SK-N-SH (cell line): ENCODE data around the gene RGS7. TPM values are rescaled to one million over a fixed set of nuclear protein-coding genes. Genes with fewer than 3 reads are reported as not detected.

ENCODE experiments used
- CTCF ChIA-PET: fragments of 300-600, 350-600 bp; formaldehyde crosslinking; extraction: SDS; loops from one replicate; lab custom pipeline; 2021; lab: Yijun Ruan, JAX
- POLR2A ChIA-PET: fragments of 350-600 bp; sonication (Branson Sonifier 250); formaldehyde crosslinking; extraction: SDS; loops from one replicate; lab custom pipeline; 2020; ENCODE audit warnings: antibody characterized with exemption, inconsistent platforms; lab: Yijun Ruan, JAX
- DNase-seq: peaks from one replicate; pipeline ENCODE4 v3.0.0; 2012
- H2AFZ ChIP-seq: fragments of 200-600 bp; sonication (generic); 2 replicates; pipeline ENCODE4 v1.8.1; 2016; ENCODE audit warnings: antibody characterized with exemption, mild to moderate bottlenecking, low read depth
- H3F3A ChIP-seq: fragments of 200-600 bp; sonication (generic); replicated peaks from 2 replicates; pipeline ENCODE3; 2016; ENCODE audit warnings: antibody characterized with exemption, mild to moderate bottlenecking; ENCODE audit not compliant: insufficient read depth
- H3K27ac ChIP-seq, 2 experiments: fragments of 200-500 bp in 1 of 2; fragments of 200-600 bp in 1 of 2; sonication (Bioruptor generic) in 1 of 2; sonication (generic), shearing (Covaris generic) in 1 of 2; 2 replicates each; pipeline versions ENCODE4 v1.5.1 to v1.6.1; 2014 to 2016; ENCODE audit warnings: low read depth in 2 of 2, inconsistent platforms in 1 of 2, low read length in 1 of 2, mild to moderate bottlenecking in 1 of 2, mixed read lengths in 1 of 2
- H3K27me3 ChIP-seq: fragments of 200-600 bp; sonication (generic), shearing (Covaris generic); 2 replicates; pipeline ENCODE4 v1.6.1; 2016; ENCODE audit warnings: mixed run types; ENCODE audit not compliant: insufficient read depth
- H3K36me3 ChIP-seq, 2 experiments: fragments of 200-500 bp in 1 of 2; fragments of 200-600 bp in 1 of 2; sonication (Bioruptor generic) in 1 of 2; sonication (generic) in 1 of 2; replicated peaks in 1 of 2; 2 replicates each; pipeline versions ENCODE3 to v1.5.1; 2014 to 2016; ENCODE audit warnings: low read length in 1 of 2, mild to moderate bottlenecking in 1 of 2; ENCODE audit not compliant: insufficient read depth in 2 of 2, control insufficient read depth in 1 of 2
- H3K4me1 ChIP-seq, 2 experiments: fragments of 200-500 bp in 1 of 2; fragments of 200-600 bp in 1 of 2; sonication (Bioruptor generic) in 1 of 2; sonication (generic), shearing (Covaris generic) in 1 of 2; 2 replicates each; pipeline versions ENCODE4 v1.5.1 to v1.6.1; 2014 to 2016; ENCODE audit warnings: low read depth in 1 of 2, low read length in 1 of 2, mixed run types in 1 of 2; ENCODE audit not compliant: insufficient read depth in 2 of 2, control insufficient read depth in 1 of 2
- H3K4me2 ChIP-seq: fragments of 200-600 bp; sonication (generic), shearing (Covaris generic); 2 replicates; pipeline ENCODE4 v1.6.1; 2017; ENCODE audit warnings: mixed run types
- H3K4me3 ChIP-seq, 2 experiments: fragments of 200-500 bp in 1 of 2; fragments of 200-600 bp in 1 of 2; sonication (Bioruptor generic) in 1 of 2; sonication (generic), shearing (Covaris generic) in 1 of 2; 2 replicates each; pipeline versions ENCODE4 v1.5.1 to v1.8.1; 2014 to 2016; ENCODE audit warnings: low read depth in 2 of 2, inconsistent platforms in 1 of 2, low read length in 1 of 2, mild to moderate bottlenecking in 1 of 2, mixed read lengths in 1 of 2, moderate library complexity in 1 of 2
- H3K79me2 ChIP-seq: fragments of 200-600 bp; sonication (generic); 2 replicates; pipeline ENCODE4 v1.8.1; 2017; ENCODE audit warnings: mild to moderate bottlenecking; ENCODE audit not compliant: insufficient read depth
- H3K9ac ChIP-seq: fragments of 200-600 bp; sonication (generic); 2 replicates; pipeline ENCODE4 v1.6.1; 2017; ENCODE audit warnings: mixed run types
- H3K9me2 ChIP-seq: fragments of 200-600 bp; sonication (generic); 2 replicates; pipeline ENCODE4 v1.6.1; 2017; ENCODE audit warnings: mixed run types
- H3K9me3 ChIP-seq: fragments of 200-600 bp; sonication (generic); 2 replicates; pipeline ENCODE4 v1.6.1; 2017; ENCODE audit warnings: mixed run types, mild to moderate bottlenecking, moderate library complexity
- H4K20me1 ChIP-seq: fragments of 200-600 bp; sonication (generic); 2 replicates; pipeline ENCODE4 v1.6.1; 2017; ENCODE audit warnings: mild to moderate bottlenecking, mixed run types; ENCODE audit not compliant: insufficient read depth
- CTCF ChIP-seq: fragments of 200-600 bp; sonication (generic); IDR thresholded peaks from 2 replicates; pipeline ENCODE4 v1.6.1; 2017; ENCODE audit warnings: antibody characterized with exemption, mild to moderate bottlenecking, moderate library complexity
- EZH2phosphoT487 ChIP-seq: fragments of 200-600 bp; sonication (generic); IDR thresholded peaks from 2 replicates; pipeline ENCODE4 v1.6.1; 2017; ENCODE audit warnings: low read depth, mixed run types, mild to moderate bottlenecking, antibody characterized with exemption, moderate library complexity, borderline replicate concordance
- FOSL2 ChIP-seq: IDR thresholded peaks from 2 replicates; pipeline ENCODE4 v1.4.0; 2012; ENCODE audit warnings: low read depth, mild to moderate bottlenecking, moderate library complexity, borderline replicate concordance
- FOXJ3 ChIP-seq: sonication (generic); formaldehyde crosslinking; IDR thresholded peaks from 2 replicates; pipeline ENCODE4 v1.5.1; 2020; ENCODE audit warnings: mild to moderate bottlenecking, missing genetic modification reagents
- GATA2 ChIP-seq: sonication (generic); formaldehyde crosslinking; IDR thresholded peaks from 2 replicates; pipeline ENCODE4 v1.5.0; 2020; ENCODE audit warnings: mild to moderate bottlenecking, missing genetic modification reagents
- IRF3 ChIP-seq: fragments of 150-350 bp; IDR thresholded peaks from 2 replicates; pipeline ENCODE4 v1.6.1; 2016; ENCODE audit warnings: mild to moderate bottlenecking, low read depth, low read length
- JUND ChIP-seq: IDR thresholded peaks from 2 replicates; pipeline ENCODE4 v1.4.0; 2012
- MEF2A ChIP-seq: IDR thresholded peaks from 2 replicates; pipeline ENCODE4 v1.4.0; 2012; ENCODE audit warnings: low read depth, borderline replicate concordance
- MXI1 ChIP-seq: IDR thresholded peaks from 2 replicates; pipeline ENCODE4 v1.6.1; 2012; ENCODE audit warnings: mild to moderate bottlenecking, low read depth, low read length, improper control_type of control experiment
- NFIC ChIP-seq: IDR thresholded peaks from 2 replicates; pipeline ENCODE4 v1.4.0; 2012; ENCODE audit warnings: borderline replicate concordance
- NRF1 ChIP-seq: IDR thresholded peaks from 2 replicates; pipeline ENCODE4 v1.6.1; 2012; ENCODE audit warnings: low read depth, mild to moderate bottlenecking, low read length
- POLR2AphosphoS5 ChIP-seq: IDR thresholded peaks from 2 replicates; pipeline ENCODE4 v1.6.1; 2012; ENCODE audit warnings: low read depth, low read length
- RAD21 ChIP-seq: IDR thresholded peaks from 2 replicates; pipeline ENCODE4 v1.6.1; 2012; ENCODE audit warnings: mild to moderate bottlenecking, low read length
- RCOR1 ChIP-seq: fragments of 150-350 bp; IDR thresholded peaks from 2 replicates; pipeline ENCODE4 v1.6.1; 2017; ENCODE audit warnings: antibody characterized with exemption, low read length
- RFX5 ChIP-seq: IDR thresholded peaks from 2 replicates; pipeline ENCODE4 v1.6.1; 2012; ENCODE audit warnings: mild to moderate bottlenecking, improper control_type of control experiment, low read length
- RXRA ChIP-seq: IDR thresholded peaks from 2 replicates; pipeline ENCODE4 v1.4.0; 2012; ENCODE audit warnings: low read depth, mild to moderate bottlenecking, borderline replicate concordance
- SIN3A ChIP-seq: IDR thresholded peaks from 2 replicates; pipeline ENCODE4 v1.6.1; 2012; ENCODE audit warnings: low read depth, mild to moderate bottlenecking, low read length, moderate library complexity, borderline replicate concordance
- SMC3 ChIP-seq: IDR thresholded peaks from 2 replicates; pipeline ENCODE4 v1.6.1; 2012; ENCODE audit warnings: low read depth, low read length, improper control_type of control experiment
- TAF1 ChIP-seq: IDR thresholded peaks from 2 replicates; pipeline ENCODE4 v1.6.1; 2012; ENCODE audit warnings: low read depth, mild to moderate bottlenecking, low read length, moderate library complexity, borderline replicate concordance
- TCF12 ChIP-seq: IDR thresholded peaks from 2 replicates; pipeline ENCODE4 v1.4.0; 2012
- TEAD4 ChIP-seq: IDR thresholded peaks from 2 replicates; pipeline ENCODE4 v1.4.0; 2012; ENCODE audit warnings: mild to moderate bottlenecking, borderline replicate concordance; ENCODE audit not compliant: insufficient read depth
- USF2 ChIP-seq: fragments of 150-350 bp; IDR thresholded peaks from 2 replicates; pipeline ENCODE4 v1.6.1; 2017; ENCODE audit warnings: antibody characterized with exemption, low read length, low read depth, borderline replicate concordance
- YY1 ChIP-seq: IDR thresholded peaks from 2 replicates; pipeline ENCODE4 v1.4.0; 2012; ENCODE audit warnings: low read depth, mild to moderate bottlenecking
- ZBTB33 ChIP-seq: IDR thresholded peaks from 2 replicates; pipeline ENCODE4 v1.4.0; 2012; ENCODE audit warnings: low read depth, borderline replicate concordance
- WGBS: methylation state at CpG from one replicate; pipeline ENCODE4 v1.1.6; 2017; ENCODE audit warnings: low lambda C conversion rate; 5-methylcytosine and 5-hydroxymethylcytosine counted together
- polyA plus RNA-seq, 3 experiments: library from polyadenylated mRNA; depleted of rRNA; stranded (reverse); fragments of >200 nt; gene quantifications; 2 replicates each; pipeline ENCODE4 v1.2.3, GENCODE V29; 2012

Gene RGS7
- polyA plus RNA-seq, 1 of the 3 experiments (the other 2 are of a cell fraction): 0.36 TPM

- Histone ChIP-seq H3K79me2 (no peaks in the 10 kb centered on the region; the same call in 1 of the 2 replicates), H3K27me3 (no peaks in the 10 kb centered on the region), H3K9me3 (no peaks in the 10 kb centered on the region), H3K9ac (no peak overlapping the region), H3K4me3 (no peak overlapping the region), H4K20me1 (no peaks in the 10 kb centered on the region), H3K27ac (no peak overlapping the region), H3K36me3 (no peaks in the 10 kb centered on the region), H2AFZ (no peak overlapping the region), H3K4me1 (no peaks in the 10 kb centered on the region), H3F3A (no peaks in the 10 kb centered on the region), H3K4me2 (no peak overlapping the region), H3K9me2 (no peaks in the 10 kb centered on the region)
- POLR2A ChIA-PET: no interaction called here
- CTCF ChIA-PET: interaction anchor here (0.6 kb wide), 1 partner anchor 212 kb away, joined by 3 read pairs; no protein-coding TSS in a partner anchor
- WGBS: 64% methylated on average over 1 of the region's 1 CpG
- TF ChIP-seq YY1: no peak
- TF ChIP-seq FOSL2: no peak
- TF ChIP-seq TCF12: no peak
- TF ChIP-seq POLR2AphosphoS5: no peak
- TF ChIP-seq CTCF: no peak
- TF ChIP-seq TAF1: no peak
- TF ChIP-seq EZH2phosphoT487: no peak
- no peak for TF ChIP-seq RCOR1
- TF ChIP-seq NRF1: no peak
- no peak for TF ChIP-seq RXRA
- TF ChIP-seq TEAD4: no peak
- TF ChIP-seq JUND: no peak
- no peak for TF ChIP-seq FOXJ3 (CRISPR knock-in tag)
- no peak for TF ChIP-seq MXI1
- TF ChIP-seq NFIC: no peak
- no peak for TF ChIP-seq IRF3
- TF ChIP-seq SIN3A: no peak
- no peak for DNase-seq
Observed at GRCh38 chr1:241079459-241079858, 277.5 kb downstream of the RGS7 start.

- H3K4me1 ChIP-seq: no peaks in the 10 kb centered on the region
- no peaks in the 10 kb centered on the region for H3K9me2 ChIP-seq
- DNase-seq: no peak
- no peaks in the 10 kb centered on the region for H3K9me3 ChIP-seq
- H3K36me3 ChIP-seq: no peaks in the 10 kb centered on the region
- no peaks in the 10 kb centered on the region; the same call in 1 of the 2 replicates for H3K79me2 ChIP-seq
- H3K4me3 ChIP-seq: no peak overlapping the region
- H3K9ac ChIP-seq: no peak overlapping the region
- H3K27ac ChIP-seq: no peak overlapping the region
- POLR2A ChIA-PET: no interaction called here
- no peaks in the 10 kb centered on the region for H3K27me3 ChIP-seq
- WGBS: 58% methylated on average over 8 of the region's 8 CpGs
- H4K20me1 ChIP-seq: no peaks in the 10 kb centered on the region
- H3F3A ChIP-seq: no peaks in the 10 kb centered on the region
- CTCF ChIA-PET: interaction anchor here (0.6 kb wide), 1 partner anchor 213 kb away, joined by 3 read pairs; no protein-coding TSS in a partner anchor
- H3K4me2 ChIP-seq: no peak overlapping the region
- no peak overlapping the region for H2AFZ ChIP-seq
- TF ChIP-seq JUND: no peak
- no peak for TF ChIP-seq ZBTB33
- no peak for TF ChIP-seq MEF2A
- no peak for TF ChIP-seq SMC3
- TF ChIP-seq YY1: no peak
- no peak for TF ChIP-seq USF2
- TF ChIP-seq RAD21: no peak
- TF ChIP-seq GATA2 (CRISPR knock-in tag): no peak
- no peak for TF ChIP-seq RFX5
- TF ChIP-seq FOXJ3 (CRISPR knock-in tag): no peak
Observed at GRCh38 chr1:241079047-241079446, 278.0 kb downstream of the RGS7 start.
